ENCODE measurements around the gene TAS2R8.
"Not testable (repeated sequence)": the region's sequence is repeated elsewhere in the genome, so short reads cannot be mapped to it uniquely, and the experiment has no call there.

TAS2R8 gene

DNA sequence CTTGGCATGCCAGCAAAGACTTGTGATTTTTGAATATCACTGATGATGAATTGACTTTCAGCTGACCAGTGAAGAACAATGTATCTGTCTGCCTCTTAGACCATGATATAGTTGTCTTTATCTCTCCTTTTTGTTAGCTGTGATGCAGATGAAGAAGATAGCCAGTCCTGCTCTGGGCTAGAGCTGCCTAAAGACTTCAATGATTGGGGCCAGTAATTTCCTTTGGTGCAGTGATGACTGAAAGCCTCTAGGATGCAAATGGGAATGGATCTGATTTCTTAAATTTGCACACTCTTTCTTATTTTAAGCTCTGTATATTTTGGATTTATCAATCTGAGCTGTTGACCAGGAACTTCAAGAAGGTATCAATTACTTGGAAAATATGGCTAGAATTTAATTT lies 3.0 kb upstream of the TAS2R8 start, which contains the start of gene TAS2R9:
TAS2R9 (minus strand) TSS at position 101 of the 400 bp plus-strand sequence; CDS start at position 8, 93 bp downstream.
- DNase-seq (ENCODE audit: extremely low spot score): no peak
- ChIA-PET CTCF (no interaction called here), POLR2A (no interaction called here)
- TF ChIP-seq LEF1 (IDR thresholded peaks at IDR 0.05; ENCODE audit: borderline replicate concordance) (no peak), FOXK2 (IDR thresholded peaks at IDR 0.05) (no peak), SUZ12 (IDR thresholded peaks at IDR 0.05) (no peak), NFRKB (IDR thresholded peaks at IDR 0.05) (no peak), FOXA1 (IDR thresholded peaks at IDR 0.05) (no peak), L3MBTL2 (conservative IDR thresholded peaks at IDR 0.05) (no peak), ZNF384 (IDR thresholded peaks at IDR 0.05) (no peak), ELF4 (IDR thresholded peaks at IDR 0.05) (no peak), CTBP1 (IDR thresholded peaks at IDR 0.05; ENCODE audit: borderline replicate concordance) (no peak), BHLHE40 (IDR thresholded peaks at IDR 0.05; ENCODE audit: borderline replicate concordance) (no peak), SP1 (IDR thresholded peaks at IDR 0.05) (no peak), HDGF (IDR thresholded peaks at IDR 0.05; ENCODE audit: borderline replicate concordance) (no peak), FOXM1 (IDR thresholded peaks at IDR 0.05; ENCODE audit: borderline replicate concordance) (no peak), ARNT (IDR thresholded peaks at IDR 0.05) (no peak)

DNA sequence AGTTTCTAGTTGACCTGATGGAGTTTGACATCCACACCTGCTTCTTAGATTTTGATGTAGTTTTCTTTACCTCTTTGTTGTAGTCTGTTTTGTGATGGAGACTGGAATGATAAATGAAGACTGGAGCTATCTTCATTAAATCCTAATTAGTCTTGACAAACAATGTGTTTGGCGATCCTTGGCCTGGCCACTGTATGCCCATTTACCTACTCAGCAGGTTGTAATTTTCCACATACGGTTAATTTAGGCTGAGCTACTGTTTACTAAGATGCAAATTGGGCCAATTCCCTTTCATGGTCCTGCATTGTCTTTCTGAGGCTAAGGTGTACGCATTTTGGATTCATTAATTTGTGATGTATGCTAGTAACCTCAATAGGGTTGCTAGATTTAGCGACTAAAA lies 4.5 kb downstream of the TAS2R8 start, which contains the start of gene TAS2R7:
TAS2R7 (minus strand) TSS at position 41 of the 400 bp plus-strand sequence. CDS start 57 bp downstream, outside the sequence.
- ChIA-PET POLR2A (no interaction called here), CTCF (no interaction called here)
- DNase-seq (ENCODE audit: extremely low spot score): no peak
- TF ChIP-seq ELF4 (IDR thresholded peaks at IDR 0.05): no peak
- TF ChIP-seq FOXA1 (IDR thresholded peaks at IDR 0.05): no peak
- TF ChIP-seq CTBP1 (IDR thresholded peaks at IDR 0.05; ENCODE audit: borderline replicate concordance): no peak
- TF ChIP-seq, protein P1, sequence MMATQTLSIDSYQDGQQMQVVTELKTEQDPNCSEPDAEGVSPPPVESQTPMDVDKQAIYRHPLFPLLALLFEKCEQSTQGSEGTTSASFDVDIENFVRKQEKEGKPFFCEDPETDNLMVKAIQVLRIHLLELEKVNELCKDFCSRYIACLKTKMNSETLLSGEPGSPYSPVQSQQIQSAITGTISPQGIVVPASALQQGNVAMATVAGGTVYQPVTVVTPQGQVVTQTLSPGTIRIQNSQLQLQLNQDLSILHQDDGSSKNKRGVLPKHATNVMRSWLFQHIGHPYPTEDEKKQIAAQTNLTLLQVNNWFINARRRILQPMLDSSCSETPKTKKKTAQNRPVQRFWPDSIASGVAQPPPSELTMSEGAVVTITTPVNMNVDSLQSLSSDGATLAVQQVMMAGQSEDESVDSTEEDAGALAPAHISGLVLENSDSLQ (IDR thresholded peaks at IDR 0.05): no peak
- TF ChIP-seq LEF1 (IDR thresholded peaks at IDR 0.05; ENCODE audit: borderline replicate concordance): no peak
- TF ChIP-seq SUZ12 (IDR thresholded peaks at IDR 0.05): no peak
- TF ChIP-seq HDGF (IDR thresholded peaks at IDR 0.05; ENCODE audit: borderline replicate concordance): no peak
- TF ChIP-seq NFRKB (IDR thresholded peaks at IDR 0.05): no peak
- no peak for TF ChIP-seq FOXM1 (IDR thresholded peaks at IDR 0.05; ENCODE audit: borderline replicate concordance)
- TF ChIP-seq FOXK2 (IDR thresholded peaks at IDR 0.05): no peak
- TF ChIP-seq L3MBTL2 (conservative IDR thresholded peaks at IDR 0.05): no peak
- TF ChIP-seq BHLHE40 (IDR thresholded peaks at IDR 0.05; ENCODE audit: borderline replicate concordance): no peak
- TF ChIP-seq ZNF384 (IDR thresholded peaks at IDR 0.05): no peak
- TF ChIP-seq TARDBP (IDR thresholded peaks at IDR 0.05): no peak
- no peak for TF ChIP-seq ARNT (IDR thresholded peaks at IDR 0.05)
- TF ChIP-seq SP1 (IDR thresholded peaks at IDR 0.05): no peak

DNA sequence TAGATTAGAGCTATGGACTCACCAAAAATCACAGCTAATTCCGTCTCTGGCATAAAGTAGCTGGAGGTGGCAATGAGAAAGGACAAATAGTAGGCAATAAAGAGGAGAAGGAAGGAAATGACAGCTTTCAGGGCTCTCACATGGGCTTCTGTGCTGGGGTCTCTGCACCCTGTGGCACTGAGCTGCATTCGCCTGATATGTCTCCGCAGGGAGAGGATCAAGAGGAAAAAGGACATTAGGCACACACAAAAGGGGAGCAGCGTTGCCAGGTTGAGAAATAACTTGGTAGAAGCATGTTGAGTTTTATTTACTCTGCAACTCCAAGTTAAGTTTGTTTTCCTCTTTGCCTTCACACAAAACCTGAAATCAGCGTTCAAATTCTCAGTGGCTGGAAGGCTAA lies 5.3 kb downstream of the TAS2R8 start:
- POLR2A ChIA-PET: no interaction called here
- TF ChIP-seq CTBP1 (IDR thresholded peaks at IDR 0.05; ENCODE audit: borderline replicate concordance): no peak
- no peak for TF ChIP-seq L3MBTL2 (conservative IDR thresholded peaks at IDR 0.05)
- TF ChIP-seq FOXA1 (IDR thresholded peaks at IDR 0.05): no peak
- no peak for TF ChIP-seq NFRKB (IDR thresholded peaks at IDR 0.05)
- no peak for TF ChIP-seq ARNT (IDR thresholded peaks at IDR 0.05)
- TF ChIP-seq TARDBP (IDR thresholded peaks at IDR 0.05): no peak
- no peak for TF ChIP-seq HDGF (IDR thresholded peaks at IDR 0.05; ENCODE audit: borderline replicate concordance)
- TF ChIP-seq SP1 (IDR thresholded peaks at IDR 0.05): no peak
- TF ChIP-seq ELF4 (IDR thresholded peaks at IDR 0.05): no peak
- TF ChIP-seq LEF1 (IDR thresholded peaks at IDR 0.05; ENCODE audit: borderline replicate concordance): no peak
- DNase-seq (ENCODE audit: extremely low spot score): no peak
- CTCF ChIA-PET: no interaction called here

DNA sequence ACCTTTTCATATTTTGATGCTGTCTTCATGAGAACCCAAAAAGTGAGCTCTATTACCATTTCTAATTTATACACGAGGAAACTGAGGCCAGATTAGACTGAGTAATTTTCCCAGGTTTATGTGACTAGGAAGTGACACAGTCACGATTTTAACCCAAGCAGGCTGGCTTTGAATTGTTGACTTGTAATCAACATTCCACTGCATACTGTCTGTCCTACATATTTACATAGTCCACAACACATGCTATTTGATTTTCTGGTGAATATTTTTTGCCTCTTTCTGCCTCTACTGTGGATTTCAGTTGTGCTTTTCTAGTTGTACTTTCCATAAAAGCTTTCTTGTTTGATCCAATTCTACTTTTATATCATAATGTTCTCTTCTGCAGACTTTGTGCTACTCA lies 12.9 kb downstream of the TAS2R8 start:
- ChIA-PET POLR2A (no interaction called here), CTCF (no interaction called here)
- TF ChIP-seq ARNT (IDR thresholded peaks at IDR 0.05): no peak
- TF ChIP-seq HDGF (IDR thresholded peaks at IDR 0.05; ENCODE audit: borderline replicate concordance): no peak
- no peak for TF ChIP-seq ELF4 (IDR thresholded peaks at IDR 0.05)
- TF ChIP-seq FOXA1 (IDR thresholded peaks at IDR 0.05): no peak
- TF ChIP-seq L3MBTL2 (conservative IDR thresholded peaks at IDR 0.05): no peak
- TF ChIP-seq SP1 (IDR thresholded peaks at IDR 0.05): no peak
- no peak for TF ChIP-seq ZNF384 (IDR thresholded peaks at IDR 0.05)
- no peak for TF ChIP-seq FOXM1 (IDR thresholded peaks at IDR 0.05; ENCODE audit: borderline replicate concordance)
- no peak for DNase-seq (ENCODE audit: extremely low spot score)

DNA sequence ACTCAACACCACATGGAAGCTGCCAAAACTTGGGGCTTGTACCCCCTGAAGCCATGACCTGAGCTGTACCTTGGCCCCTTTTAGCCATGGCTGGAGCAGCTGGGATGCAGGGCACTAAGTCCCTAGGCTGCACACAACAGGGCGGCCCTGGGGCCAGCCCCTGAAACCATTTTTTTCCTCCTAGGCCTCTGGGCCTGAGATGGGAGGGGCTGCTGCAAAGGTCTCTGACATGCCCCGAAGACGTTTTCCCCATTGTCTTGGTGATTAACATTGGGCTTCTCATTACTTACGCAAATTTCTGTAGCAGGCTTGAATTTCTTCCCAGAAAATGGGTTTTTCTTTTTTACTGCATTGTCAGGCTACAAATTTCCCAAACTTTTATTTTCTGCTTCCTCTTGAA lies 15.3 kb downstream of the TAS2R8 start:
- CTCF ChIA-PET; POLR2A ChIA-PET; DNase-seq (ENCODE audit: extremely low spot score): not testable (repeated sequence)

DNA sequence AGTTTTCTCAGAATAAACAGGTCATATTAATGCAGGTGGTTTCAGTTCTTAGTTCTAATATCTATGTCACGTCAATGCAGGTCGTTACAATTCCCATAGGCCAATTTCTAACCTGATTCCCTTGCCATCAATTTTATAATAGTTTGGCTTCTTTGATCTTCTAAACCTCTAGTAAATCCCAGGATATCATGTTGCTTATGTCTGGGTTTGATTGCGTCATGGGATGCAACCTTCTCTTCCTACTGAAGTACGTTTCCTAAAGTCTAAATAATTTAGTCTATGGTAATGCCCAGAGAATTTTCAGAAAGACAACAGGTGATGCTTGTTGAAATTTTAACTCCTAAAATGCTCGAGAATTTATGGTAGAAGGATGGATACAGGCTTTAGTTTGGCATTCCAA lies 23.8 kb downstream of the TAS2R8 start:
- no peak for DNase-seq (ENCODE audit: extremely low spot score)
- TF ChIP-seq L3MBTL2 (conservative IDR thresholded peaks at IDR 0.05) (no peak), ELF4 (IDR thresholded peaks at IDR 0.05) (no peak), ZNF384 (IDR thresholded peaks at IDR 0.05) (no peak), TARDBP (IDR thresholded peaks at IDR 0.05) (no peak), ARNT (IDR thresholded peaks at IDR 0.05) (no peak), HDGF (IDR thresholded peaks at IDR 0.05; ENCODE audit: borderline replicate concordance) (no peak), FOXA1 (IDR thresholded peaks at IDR 0.05) (no peak), FOXK2 (IDR thresholded peaks at IDR 0.05) (no peak)
- ChIA-PET POLR2A (no interaction called here), CTCF (no interaction called here)

DNA sequence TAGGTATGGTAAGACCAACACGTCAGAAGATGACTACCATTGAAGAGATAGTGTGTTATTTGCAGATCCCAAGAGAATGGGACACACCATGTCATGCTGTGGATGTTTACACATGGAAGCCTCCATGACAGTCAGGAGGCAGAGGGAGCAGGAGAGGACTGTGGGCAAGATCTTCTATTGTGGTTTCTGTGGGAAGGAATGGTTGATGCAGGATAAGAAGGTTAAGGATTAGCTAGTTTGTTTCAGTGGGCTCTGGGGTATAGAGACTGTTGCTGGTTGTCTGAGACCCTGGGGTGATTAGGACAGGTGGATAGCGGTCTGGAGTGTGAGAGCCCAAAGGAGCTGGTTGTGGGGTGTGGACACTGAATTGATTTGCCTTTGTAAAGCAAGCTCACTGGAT lies 28.0 kb downstream of the TAS2R8 start:
- TF ChIP-seq LEF1 (IDR thresholded peaks at IDR 0.05; ENCODE audit: borderline replicate concordance): no peak
- TF ChIP-seq FOXM1 (IDR thresholded peaks at IDR 0.05; ENCODE audit: borderline replicate concordance): no peak
- TF ChIP-seq NFRKB (IDR thresholded peaks at IDR 0.05): no peak
- TF ChIP-seq SUZ12 (IDR thresholded peaks at IDR 0.05): no peak
- TF ChIP-seq TARDBP (IDR thresholded peaks at IDR 0.05): no peak
- TF ChIP-seq, protein P1 (IDR thresholded peaks at IDR 0.05): no peak
- TF ChIP-seq ELF4 (IDR thresholded peaks at IDR 0.05): no peak
- no peak for TF ChIP-seq CTBP1 (IDR thresholded peaks at IDR 0.05; ENCODE audit: borderline replicate concordance)
- TF ChIP-seq ARNT (IDR thresholded peaks at IDR 0.05): no peak
- TF ChIP-seq HDGF (IDR thresholded peaks at IDR 0.05; ENCODE audit: borderline replicate concordance): no peak
- no peak for TF ChIP-seq ZNF384 (IDR thresholded peaks at IDR 0.05)
- no peak for TF ChIP-seq SP1 (IDR thresholded peaks at IDR 0.05)
- TF ChIP-seq FOXA1 (IDR thresholded peaks at IDR 0.05): no peak
- no peak for TF ChIP-seq BHLHE40 (IDR thresholded peaks at IDR 0.05; ENCODE audit: borderline replicate concordance)
- TF ChIP-seq L3MBTL2 (conservative IDR thresholded peaks at IDR 0.05): no peak
- no peak for TF ChIP-seq FOXK2 (IDR thresholded peaks at IDR 0.05)

More for the DNA sequence above, 28.0 kb downstream of the TAS2R8 start:
- ChIA-PET POLR2A (no interaction called here), CTCF (interaction anchor here (0.7 kb wide), 1 partner anchor 48 kb away, joined by 3 read pairs; no protein-coding TSS in a partner anchor)
- DNase-seq (ENCODE audit: extremely low spot score): no peak
